A549 (cell line): ENCODE results near the gene GNRH2. TPM values are rescaled to one million over a fixed set of nuclear protein-coding genes. Genes with fewer than 3 reads are reported as not detected.

ENCODE experiments used
- ATAC-seq, 2 experiments: fragments of 200-7000 bp in 1 of 2; fragments of >200 bp in 1 of 2; cut with Nextera tagmentation in 1 of 2; cut with Tn5 transposase in 1 of 2; 3 replicates each; pipeline versions ENCODE4 v1.8.0 to v1.9.1; 2018 to 2020; ENCODE audit warnings: mild to moderate bottlenecking in 1 of 2, moderate library complexity in 1 of 2
- CTCF ChIA-PET: fragments of 300-600 bp; sonication (Branson Sonifier 250); formaldehyde crosslinking; extraction: SDS; loops from one replicate; lab custom pipeline; 2021; ENCODE audit warnings: antibody characterized with exemption, inconsistent platforms; lab: Yijun Ruan, JAX
- POLR2A ChIA-PET: fragments of 350-600 bp; formaldehyde crosslinking; extraction: SDS; loops from one replicate; lab custom pipeline; 2021; ENCODE audit warnings: antibody characterized with exemption, inconsistent platforms; lab: Yijun Ruan, JAX
- DNase-seq, 2 experiments: peaks; one replicate each; pipeline versions ENCODE4 v3.0.0 to v3.0.0-alpha.2; 2011 to 2016; ENCODE audit warnings: low read depth in 1 of 2, low spot score in 1 of 2
- FAIRE-seq: peaks from 2 replicates; lab custom pipeline; 2011; peaks lifted over from hg19 to GRCh38; lab: Jason Lieb, UNC
- H3K27ac ChIP-seq, 2 experiments: fragments of >200 bp; sonication (Bioruptor Twin); formaldehyde crosslinking; 3 replicates each; pipeline ENCODE4 v1.5.1; 2016 to 2017
- H3K4me1 ChIP-seq: fragments of >200 bp; sonication (Bioruptor Twin); formaldehyde crosslinking; 3 replicates; pipeline ENCODE4 v1.6.1; 2016
- H3K4me2 ChIP-seq: fragments of >200 bp; sonication (Bioruptor Twin); formaldehyde crosslinking; 3 replicates; pipeline ENCODE4 v1.6.1; 2016
- H3K4me3 ChIP-seq: fragments of >200 bp; sonication (Bioruptor Twin); formaldehyde crosslinking; 3 replicates; pipeline ENCODE4 v1.5.1; 2016
- H3K9me3 ChIP-seq: fragments of >200 bp; sonication (Bioruptor Twin); formaldehyde crosslinking; 3 replicates; pipeline ENCODE4 v1.6.1; 2016
- CBX8 ChIP-seq: fragments of 200-600 bp; sonication (generic); IDR thresholded peaks from 2 replicates; pipeline ENCODE4 v1.6.1; 2016
- EHMT2 ChIP-seq: fragments of 200-600 bp; sonication (generic); IDR thresholded peaks from 2 replicates; pipeline ENCODE4 v1.6.1; 2016; ENCODE audit warnings: antibody characterized with exemption, low read depth, mild to moderate bottlenecking, moderate library complexity
- EP300 ChIP-seq, 2 experiments: fragments of >200 bp; sonication (Bioruptor Twin); formaldehyde crosslinking; IDR thresholded peaks; 2 replicates in 1 of 2; 3 replicates in 1 of 2; pipeline ENCODE4 v1.6.1; 2016 to 2017
- ESRRA ChIP-seq: fragments of 150-350 bp; IDR thresholded peaks from 2 replicates; pipeline ENCODE4 v1.6.1; 2014; ENCODE audit warnings: mild to moderate bottlenecking, low read length, borderline replicate concordance
- GATA3 ChIP-seq: IDR thresholded peaks from 2 replicates; pipeline ENCODE4 v1.6.1; 2012; ENCODE audit warnings: borderline replicate concordance
- HDAC2 ChIP-seq: fragments of 200-600 bp; sonication (generic); IDR thresholded peaks from 2 replicates; pipeline ENCODE4 v1.6.1; 2016
- MAFK ChIP-seq: fragments of 450-650 bp; IDR thresholded peaks from 2 replicates; pipeline ENCODE4 v1.6.1; 2014; ENCODE audit not compliant: partially characterized antibody
- MAZ ChIP-seq: fragments of 150-350 bp; IDR thresholded peaks from 2 replicates; pipeline ENCODE4 v1.6.1; 2014; ENCODE audit warnings: antibody characterized with exemption, low read depth, low read length, borderline replicate concordance
- MYC ChIP-seq: IDR thresholded peaks from 2 replicates; pipeline ENCODE4 v1.6.1; 2012; ENCODE audit warnings: mild to moderate bottlenecking, inconsistent platforms, low read length, improper control_type of control experiment, borderline replicate concordance
- NPAS2 ChIP-seq: fragments of 250-450 bp; sonication (Bioruptor Pico); IDR thresholded peaks from 2 replicates; pipeline ENCODE4 v1.8.0; 2022; ENCODE audit warnings: mild to moderate bottlenecking, moderate library complexity, borderline replicate concordance
- POLR2A ChIP-seq: IDR thresholded peaks from 2 replicates; pipeline ENCODE4 v1.6.1; 2012; ENCODE audit warnings: mild to moderate bottlenecking, low read length
- RFX5 ChIP-seq: fragments of 450-650 bp; IDR thresholded peaks from 2 replicates; pipeline ENCODE4 v1.7.1; 2014; ENCODE audit warnings: antibody characterized with exemption, mild to moderate bottlenecking, moderate library complexity
- SREBF2 ChIP-seq: fragments of 450-650 bp; IDR thresholded peaks from 2 replicates; pipeline ENCODE4 v1.6.1; 2014; ENCODE audit warnings: mild to moderate bottlenecking, moderate library complexity
- TP53 ChIP-seq: fragments of 250-450 bp; sonication (Bioruptor Pico); IDR thresholded peaks from 2 replicates; pipeline ENCODE4 v1.5.0; 2021; ENCODE audit warnings: mild to moderate bottlenecking, moderate library complexity
- ZC3H11A ChIP-seq: fragments of 450-650 bp; IDR thresholded peaks from 2 replicates; pipeline ENCODE4 v1.6.1; 2014; ENCODE audit warnings: antibody characterized with exemption, mild to moderate bottlenecking
- WGBS: methylation state at CpG from one replicate; pipeline ENCODE4 v1.1.6; 2017; ENCODE audit errors: missing lambda C conversion rate; 5-methylcytosine and 5-hydroxymethylcytosine counted together
- polyA plus RNA-seq, 4 experiments: library from polyadenylated mRNA; depleted of rRNA in 3 of 4; stranded (reverse); fragments of >200 nt; fragmentation: RNase III in 1 of 4; extraction: RNeasy Plus Mini Kit Qiagen cat#74134 plus additional on column Dnase treatment in 1 of 4; gene quantifications; 2 replicates in 3 of 4; 3 replicates in 1 of 4; pipeline ENCODE4 v1.2.3, GENCODE V29; 2011 to 2017
- TF ChIP-seq, protein P1 (sequence below): fragments of 450-650 bp; IDR thresholded peaks from 2 replicates; pipeline ENCODE4 v1.6.1; 2014; ENCODE audit warnings: antibody characterized with exemption
- TF ChIP-seq, protein P2 (sequence below): fragments of 200-600 bp; sonication (generic); IDR thresholded peaks from 2 replicates; pipeline ENCODE4 v1.6.1; 2016; ENCODE audit warnings: antibody characterized with exemption, mild to moderate bottlenecking, moderate library complexity
- TF ChIP-seq, protein P3 (sequence below): IDR thresholded peaks from 2 replicates; pipeline ENCODE4 v1.6.1; 2012; ENCODE audit warnings: low read depth, borderline replicate concordance
- TF ChIP-seq, protein P4 (sequence below): IDR thresholded peaks from 2 replicates; pipeline ENCODE4 v1.6.1; 2012
- TF ChIP-seq, protein P5 (sequence below): IDR thresholded peaks from 2 replicates; pipeline ENCODE4 v1.6.1; 2012

Gene GNRH2
- polyA plus RNA-seq, 2 of the 4 experiments (the other 2 are of a cell fraction) = 0.12 TPM; not detected in 1

DNA sequence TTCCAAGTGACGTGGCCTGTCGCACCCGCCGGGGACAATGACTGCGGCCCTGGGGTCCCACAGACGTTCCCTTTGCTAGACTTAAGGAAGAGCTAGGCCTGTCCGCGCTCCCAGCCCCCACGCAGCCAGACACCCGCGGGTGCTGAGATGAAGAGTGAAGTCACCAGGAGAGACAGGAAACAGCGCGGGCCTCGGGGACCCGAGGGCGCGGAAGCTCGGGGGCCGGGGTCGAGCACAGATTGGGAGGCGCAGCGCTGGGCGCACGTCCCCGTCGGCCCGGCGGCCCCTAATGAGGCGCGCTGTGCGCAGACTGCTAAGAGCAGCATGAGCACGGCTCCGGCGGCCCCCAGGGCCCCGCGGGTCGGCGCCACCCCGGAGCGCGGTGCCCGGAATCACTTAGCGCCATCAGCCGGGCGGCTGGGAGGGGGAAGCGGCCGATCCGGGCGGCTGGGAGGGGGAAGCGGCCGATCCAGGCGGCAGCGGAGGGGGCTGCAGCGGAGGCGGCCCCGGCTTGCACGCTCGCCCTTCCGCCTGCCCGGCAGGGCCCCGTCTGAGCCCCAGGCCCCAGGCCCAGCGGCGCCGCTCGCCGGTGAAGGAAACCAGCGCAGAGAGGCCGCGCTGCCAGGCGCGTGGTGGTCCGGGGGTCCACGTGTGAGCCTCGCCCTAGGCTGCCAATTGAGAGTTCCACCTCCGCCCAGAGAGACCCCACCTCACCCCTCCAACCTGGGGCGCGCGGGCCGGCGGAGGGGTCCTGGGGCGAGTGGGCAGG, 49.4 kb downstream of the GNRH2 start:
- FAIRE-seq (no peak), ATAC-seq (no peak), DNase-seq (no peak)
- CTCF ChIA-PET = interaction anchor here (0.6 to 1.1 kb wide), 4 partner anchors 12 to 149 kb away, joined by 3 to 5 read pairs (median 3); no protein-coding TSS in a partner anchor
- no peak overlapping the region for H3K27ac ChIP-seq
- H3K4me3 ChIP-seq = no peak overlapping the region
- no peaks in the 10 kb centered on the region for H3K4me1 ChIP-seq
- H3K9me3 ChIP-seq = no peaks in the 10 kb centered on the region
- 81% methylated on average over 60 of the region's 81 CpGs for WGBS
- POLR2A ChIA-PET = interaction anchor here (0.5 kb wide), 1 partner anchor 23 kb away, joined by 3 read pairs; no protein-coding TSS in a partner anchor
- TF ChIP-seq ZC3H11A (no peak), CBX8 (no peak), RFX5 (no peak), EP300 (IDR thresholded peaks at IDR 0.05) (no peak), EHMT2 (no peak), MYC (no peak), TP53 (CRISPR knock-in tag) (no peak), POLR2A (no peak), GATA3 (no peak)
- TF ChIP-seq, protein P1, sequence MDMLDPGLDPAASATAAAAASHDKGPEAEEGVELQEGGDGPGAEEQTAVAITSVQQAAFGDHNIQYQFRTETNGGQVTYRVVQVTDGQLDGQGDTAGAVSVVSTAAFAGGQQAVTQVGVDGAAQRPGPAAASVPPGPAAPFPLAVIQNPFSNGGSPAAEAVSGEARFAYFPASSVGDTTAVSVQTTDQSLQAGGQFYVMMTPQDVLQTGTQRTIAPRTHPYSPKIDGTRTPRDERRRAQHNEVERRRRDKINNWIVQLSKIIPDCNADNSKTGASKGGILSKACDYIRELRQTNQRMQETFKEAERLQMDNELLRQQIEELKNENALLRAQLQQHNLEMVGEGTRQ = no peak
- TF ChIP-seq, protein P2, sequence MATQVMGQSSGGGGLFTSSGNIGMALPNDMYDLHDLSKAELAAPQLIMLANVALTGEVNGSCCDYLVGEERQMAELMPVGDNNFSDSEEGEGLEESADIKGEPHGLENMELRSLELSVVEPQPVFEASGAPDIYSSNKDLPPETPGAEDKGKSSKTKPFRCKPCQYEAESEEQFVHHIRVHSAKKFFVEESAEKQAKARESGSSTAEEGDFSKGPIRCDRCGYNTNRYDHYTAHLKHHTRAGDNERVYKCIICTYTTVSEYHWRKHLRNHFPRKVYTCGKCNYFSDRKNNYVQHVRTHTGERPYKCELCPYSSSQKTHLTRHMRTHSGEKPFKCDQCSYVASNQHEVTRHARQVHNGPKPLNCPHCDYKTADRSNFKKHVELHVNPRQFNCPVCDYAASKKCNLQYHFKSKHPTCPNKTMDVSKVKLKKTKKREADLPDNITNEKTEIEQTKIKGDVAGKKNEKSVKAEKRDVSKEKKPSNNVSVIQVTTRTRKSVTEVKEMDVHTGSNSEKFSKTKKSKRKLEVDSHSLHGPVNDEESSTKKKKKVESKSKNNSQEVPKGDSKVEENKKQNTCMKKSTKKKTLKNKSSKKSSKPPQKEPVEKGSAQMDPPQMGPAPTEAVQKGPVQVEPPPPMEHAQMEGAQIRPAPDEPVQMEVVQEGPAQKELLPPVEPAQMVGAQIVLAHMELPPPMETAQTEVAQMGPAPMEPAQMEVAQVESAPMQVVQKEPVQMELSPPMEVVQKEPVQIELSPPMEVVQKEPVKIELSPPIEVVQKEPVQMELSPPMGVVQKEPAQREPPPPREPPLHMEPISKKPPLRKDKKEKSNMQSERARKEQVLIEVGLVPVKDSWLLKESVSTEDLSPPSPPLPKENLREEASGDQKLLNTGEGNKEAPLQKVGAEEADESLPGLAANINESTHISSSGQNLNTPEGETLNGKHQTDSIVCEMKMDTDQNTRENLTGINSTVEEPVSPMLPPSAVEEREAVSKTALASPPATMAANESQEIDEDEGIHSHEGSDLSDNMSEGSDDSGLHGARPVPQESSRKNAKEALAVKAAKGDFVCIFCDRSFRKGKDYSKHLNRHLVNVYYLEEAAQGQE = no peak
- no peak overlapping the region for H3K4me2 ChIP-seq

DNA sequence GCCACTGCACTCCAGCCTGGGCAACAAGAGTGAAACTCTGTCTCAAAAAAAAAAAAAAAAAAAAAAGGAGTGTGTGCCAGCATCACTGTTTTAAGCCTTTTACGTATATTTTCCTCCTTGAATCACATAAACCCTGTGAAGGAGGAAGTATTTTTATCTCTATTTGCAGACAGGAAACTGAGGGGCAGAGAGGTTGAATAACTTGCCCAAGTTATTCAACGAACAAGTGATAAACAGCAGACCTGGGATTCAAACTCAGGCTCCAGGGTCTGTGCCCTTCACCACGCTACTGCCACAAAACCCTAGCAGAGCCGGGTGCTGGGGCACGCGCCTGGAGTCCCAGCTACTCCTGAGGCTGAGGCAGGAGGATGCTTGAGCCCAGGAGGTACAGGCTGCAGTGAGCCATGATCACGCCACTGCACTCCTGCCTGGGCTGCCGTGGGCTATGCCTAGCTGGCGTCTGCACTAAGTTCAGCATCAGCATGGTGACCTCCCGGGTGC, 50.5 kb downstream of the GNRH2 start:
- ATAC-seq = peak in 1 of 2 experiments; percentile 18; a peak in 2 of 6 replicates
- no peak for DNase-seq
- no peak overlapping the region for H3K4me3 ChIP-seq
- CTCF ChIA-PET = interaction anchor here (1.0 to 14.7 kb wide), 2 partner anchors 24 to 55 kb away, joined by 4 to 108 read pairs; no protein-coding TSS in a partner anchor
- WGBS = 80% methylated on average over 8 of the region's 10 CpGs
- TF ChIP-seq, protein P3, sequence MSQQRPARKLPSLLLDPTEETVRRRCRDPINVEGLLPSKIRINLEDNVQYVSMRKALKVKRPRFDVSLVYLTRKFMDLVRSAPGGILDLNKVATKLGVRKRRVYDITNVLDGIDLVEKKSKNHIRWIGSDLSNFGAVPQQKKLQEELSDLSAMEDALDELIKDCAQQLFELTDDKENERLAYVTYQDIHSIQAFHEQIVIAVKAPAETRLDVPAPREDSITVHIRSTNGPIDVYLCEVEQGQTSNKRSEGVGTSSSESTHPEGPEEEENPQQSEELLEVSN = no peak
- TF ChIP-seq RFX5 (no peak), MAFK (no peak), SREBF2 (no peak), NPAS2 (CRISPR knock-in tag) (no peak), HDAC2 (no peak), ESRRA (no peak), MAZ (no peak)
- TF ChIP-seq, protein P1 = no peak
- TF ChIP-seq, protein P4, sequence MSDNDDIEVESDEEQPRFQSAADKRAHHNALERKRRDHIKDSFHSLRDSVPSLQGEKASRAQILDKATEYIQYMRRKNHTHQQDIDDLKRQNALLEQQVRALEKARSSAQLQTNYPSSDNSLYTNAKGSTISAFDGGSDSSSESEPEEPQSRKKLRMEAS = no peak
- TF ChIP-seq, protein P5, sequence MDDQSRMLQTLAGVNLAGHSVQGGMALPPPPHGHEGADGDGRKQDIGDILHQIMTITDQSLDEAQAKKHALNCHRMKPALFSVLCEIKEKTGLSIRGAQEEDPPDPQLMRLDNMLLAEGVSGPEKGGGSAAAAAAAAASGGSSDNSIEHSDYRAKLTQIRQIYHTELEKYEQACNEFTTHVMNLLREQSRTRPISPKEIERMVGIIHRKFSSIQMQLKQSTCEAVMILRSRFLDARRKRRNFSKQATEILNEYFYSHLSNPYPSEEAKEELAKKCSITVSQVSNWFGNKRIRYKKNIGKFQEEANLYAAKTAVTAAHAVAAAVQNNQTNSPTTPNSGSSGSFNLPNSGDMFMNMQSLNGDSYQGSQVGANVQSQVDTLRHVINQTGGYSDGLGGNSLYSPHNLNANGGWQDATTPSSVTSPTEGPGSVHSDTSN = no peak
- TF ChIP-seq, all 56 proteins: peak for 0
- Histone ChIP-seq H3K27ac (no peak overlapping the region), H3K4me1 (no peaks in the 10 kb centered on the region), H3K4me2 (no peak overlapping the region), H3K9me3 (no peaks in the 10 kb centered on the region)
- no peak for FAIRE-seq
- POLR2A ChIA-PET = no interaction called here
